ENCODE results near the gene DNAH11. TPM values are rescaled to one million over a fixed set of nuclear protein-coding genes. Genes with fewer than 3 reads are reported as not detected.

Gene DNAH11
- total RNA-seq, 1 experiment from 2014 or later = 1.9 TPM

- Mint-ChIP-seq H3K36me3 (ENCODE audit: insufficient read depth, unreplicated experiment) (no peaks in the 10 kb centered on the region), H3K4me1 (ENCODE audit: low read depth, unreplicated experiment) (no peaks in the 10 kb centered on the region), H3K9me3 (ENCODE audit: low read depth, unreplicated experiment) (no peaks in the 10 kb centered on the region), H3K27me3 (ENCODE audit: unreplicated experiment) (no peaks in the 10 kb centered on the region), H3K4me3 (ENCODE audit: low read depth, unreplicated experiment) (no peak overlapping the region), H3K27ac (ENCODE audit: unreplicated experiment) (no peak overlapping the region)
- intact Hi-C loops (cut with micrococcal nuclease; ENCODE audit: unreplicated experiment) = loop anchor here (5.0 kb wide), 1 partner anchor 81 kb away; no protein-coding TSS in a partner anchor
- BruUV-seq (replicated peaks) = no TSS peak
- no peak for TF ChIP-seq CTCF (IDR thresholded peaks at IDR 0.05; ENCODE audit: unreplicated experiment)
- no peak for DNase-seq
- CTCF ChIA-PET = interaction anchor here (0.6 kb wide), 1 partner anchor 8 kb away, joined by 3 read pairs; no protein-coding TSS in a partner anchor
These were observed 378.1 kb downstream of the DNAH11 start for GRCh38 chr7:21920936-21921335.

GRCh38 chr7:21922605-21923004, 379.8 kb downstream of the DNAH11 start:
- TF ChIP-seq CTCF (IDR thresholded peaks at IDR 0.05; ENCODE audit: unreplicated experiment) = no peak
- H3K27me3 Mint-ChIP-seq (ENCODE audit: unreplicated experiment) = no peaks in the 10 kb centered on the region

GRCh38 chr7:21923658-21924057, 380.8 kb downstream of the DNAH11 start:
- no peak for TF ChIP-seq CTCF (IDR thresholded peaks at IDR 0.05; ENCODE audit: unreplicated experiment)
- no peak for DNase-seq
- Mint-ChIP-seq H3K27me3 (ENCODE audit: unreplicated experiment) (no peaks in the 10 kb centered on the region), H3K9me3 (ENCODE audit: low read depth, unreplicated experiment) (no peaks in the 10 kb centered on the region), H3K27ac (ENCODE audit: unreplicated experiment) (no peak overlapping the region), H3K4me3 (ENCODE audit: low read depth, unreplicated experiment) (no peak overlapping the region), H3K4me1 (ENCODE audit: low read depth, unreplicated experiment) (no peaks in the 10 kb centered on the region), H3K36me3 (ENCODE audit: insufficient read depth, unreplicated experiment) (no peaks in the 10 kb centered on the region)
- no TSS peak for BruUV-seq (replicated peaks)
- intact Hi-C loops (cut with micrococcal nuclease; ENCODE audit: unreplicated experiment) = loop anchor here (5.0 kb wide), 1 partner anchor 79 kb away; no protein-coding TSS in a partner anchor
- CTCF ChIA-PET = interaction anchor here (0.7 to 1.0 kb wide), 4 partner anchors 20 to 144 kb away, joined by 3 read pairs; no protein-coding TSS in a partner anchor

More at GRCh38 chr7:21922605-21923004, 379.8 kb downstream of the DNAH11 start:
- CTCF ChIA-PET = no interaction called here
- H3K4me3 Mint-ChIP-seq (ENCODE audit: low read depth, unreplicated experiment) = no peak overlapping the region
- DNase-seq = no peak
- no peaks in the 10 kb centered on the region for H3K9me3 Mint-ChIP-seq (ENCODE audit: low read depth, unreplicated experiment)
- intact Hi-C loops (cut with micrococcal nuclease; ENCODE audit: unreplicated experiment) = loop anchor here (5.0 kb wide), 1 partner anchor 80 kb away; no protein-coding TSS in a partner anchor
- no peaks in the 10 kb centered on the region for H3K36me3 Mint-ChIP-seq (ENCODE audit: insufficient read depth, unreplicated experiment)
- H3K27ac Mint-ChIP-seq (ENCODE audit: unreplicated experiment) = no peak overlapping the region
- BruUV-seq (replicated peaks) = no TSS peak
- no peaks in the 10 kb centered on the region for H3K4me1 Mint-ChIP-seq (ENCODE audit: low read depth, unreplicated experiment)

- CTCF ChIA-PET = no interaction called here
- no peaks in the 10 kb centered on the region for H3K27me3 Mint-ChIP-seq (ENCODE audit: unreplicated experiment)
- DNase-seq = no peak
These were observed 383.6 kb downstream of the DNAH11 start for GRCh38 chr7:21926448-21926847.

More at GRCh38 chr7:21926448-21926847, 383.6 kb downstream of the DNAH11 start:
- intact Hi-C loops (cut with micrococcal nuclease; ENCODE audit: unreplicated experiment) = no loop called here
- TF ChIP-seq CTCF (IDR thresholded peaks at IDR 0.05; ENCODE audit: unreplicated experiment) = no peak
- Mint-ChIP-seq H3K27ac (ENCODE audit: unreplicated experiment) (no peak overlapping the region), H3K36me3 (ENCODE audit: insufficient read depth, unreplicated experiment) (no peaks in the 10 kb centered on the region), H3K4me1 (ENCODE audit: low read depth, unreplicated experiment) (no peaks in the 10 kb centered on the region), H3K4me3 (ENCODE audit: low read depth, unreplicated experiment) (no peak overlapping the region), H3K9me3 (ENCODE audit: low read depth, unreplicated experiment) (peaks cover 5% of the 10 kb centered on the region)
- no TSS peak for BruUV-seq (replicated peaks)

Data from Calu3 (cell line).